WERI-Rb-1 (cell line): ENCODE data around the gene HIRA.

Source experiments
- DNase-seq: peaks from one replicate; pipeline ENCODE4 v3.0.0-alpha.2; 2020
- H3K27ac ChIP-seq: fragments of 250-450 bp; sonication (Bioruptor Pico); 2 replicates; pipeline ENCODE4 v1.5.1; 2020; ENCODE audit warnings: mild to moderate bottlenecking, moderate library complexity
- H3K27me3 ChIP-seq: fragments of 250-450 bp; sonication (Bioruptor Pico); 2 replicates; pipeline ENCODE4 v1.5.1; 2021; ENCODE audit warnings: mild to moderate bottlenecking, low read depth, moderate library complexity; ENCODE audit not compliant: insufficient read depth, severe bottlenecking
- H3K36me3 ChIP-seq: fragments of 250-450 bp; sonication (Bioruptor Pico); 2 replicates; pipeline ENCODE4 v1.5.1; 2020; ENCODE audit warnings: mild to moderate bottlenecking, moderate library complexity
- H3K4me3 ChIP-seq: 2 replicates; pipeline ENCODE4 v1.5.1; 2011; ENCODE audit warnings: low read depth, mild to moderate bottlenecking, control low read depth, low read length
- H3K9me3 ChIP-seq: fragments of 250-450 bp; sonication (Bioruptor Pico); 2 replicates; pipeline ENCODE4 v1.5.1; 2021; ENCODE audit warnings: mild to moderate bottlenecking, moderate library complexity; ENCODE audit not compliant: severe bottlenecking
- CTCF ChIP-seq: IDR thresholded peaks from 2 replicates; pipeline ENCODE4 v1.5.1; 2011; ENCODE audit warnings: low read depth, mild to moderate bottlenecking, control low read depth, inconsistent platforms, low read length

The HIRA gene

GRCh38 chr22:19352217-19352616 lies 79.3 kb downstream of the HIRA start:
- Histone ChIP-seq H3K9me3 (no peaks in the 10 kb centered on the region), H3K36me3 (peaks cover 72% of the 10 kb centered on the region), H3K27ac (no peak overlapping the region), H3K27me3 (no peaks in the 10 kb centered on the region), H3K4me3 (no peak overlapping the region)
- DNase-seq: no peak
- no peak for TF ChIP-seq CTCF

- no peak for TF ChIP-seq CTCF
- no peaks in the 10 kb centered on the region for H3K9me3 ChIP-seq
- H3K27ac ChIP-seq: no peak overlapping the region
- DNase-seq: no peak
- no peak overlapping the region for H3K4me3 ChIP-seq
- H3K36me3 ChIP-seq: peaks cover 71% of the 10 kb centered on the region
- H3K27me3 ChIP-seq: no peaks in the 10 kb centered on the region
Measured at GRCh38 chr22:19351604-19352003, 79.9 kb downstream of the HIRA start.

- H3K9me3 ChIP-seq: no peaks in the 10 kb centered on the region
- peaks cover 71% of the 10 kb centered on the region for H3K36me3 ChIP-seq
- no peak for TF ChIP-seq CTCF
- H3K4me3 ChIP-seq: no peak overlapping the region
- no peaks in the 10 kb centered on the region for H3K27me3 ChIP-seq
- H3K27ac ChIP-seq: no peak overlapping the region
- DNase-seq: no peak
Measured at GRCh38 chr22:19350947-19351346, 80.6 kb downstream of the HIRA start.

- Histone ChIP-seq H3K36me3 (peaks cover 71% of the 10 kb centered on the region), H3K27ac (no peak overlapping the region), H3K4me3 (no peak overlapping the region), H3K27me3 (no peaks in the 10 kb centered on the region), H3K9me3 (peaks cover 2% of the 10 kb centered on the region)
- no peak for TF ChIP-seq CTCF
- no peak for DNase-seq
Measured at GRCh38 chr22:19350476-19350859, 81.1 kb downstream of the HIRA start.

GRCh38 chr22:19349778-19350475 lies 81.6 kb downstream of the HIRA start:
- peaks cover 2% of the 10 kb centered on the region for H3K9me3 ChIP-seq
- no peak for DNase-seq
- H3K27me3 ChIP-seq: no peaks in the 10 kb centered on the region
- H3K27ac ChIP-seq: no peak overlapping the region
- H3K36me3 ChIP-seq: peaks cover 69% of the 10 kb centered on the region
- no peak for TF ChIP-seq CTCF
- H3K4me3 ChIP-seq: no peak overlapping the region

- Histone ChIP-seq H3K27ac (no peak overlapping the region), H3K36me3 (peaks cover 85% of the 10 kb centered on the region), H3K9me3 (peaks cover 2% of the 10 kb centered on the region), H3K4me3 (no peak overlapping the region), H3K27me3 (no peaks in the 10 kb centered on the region)
- TF ChIP-seq CTCF: no peak
- no peak for DNase-seq
Measured at GRCh38 chr22:19346677-19347265, 84.8 kb downstream of the HIRA start.
